ENCODE data around the gene RARRES2. TPM values are rescaled to one million over a fixed set of nuclear protein-coding genes. Genes with fewer than 3 reads are reported as not detected.
A peak's percentile ranks its signal among the peaks of the same experiment; 100 is the strongest.
"Not testable (repeated sequence)": the region's sequence is repeated elsewhere in the genome, so short reads cannot be mapped to it uniquely, and the experiment has no call there.

RARRES2 gene
- total RNA-seq, 1 donor from 2014 or later, result 144 TPM

DNA sequence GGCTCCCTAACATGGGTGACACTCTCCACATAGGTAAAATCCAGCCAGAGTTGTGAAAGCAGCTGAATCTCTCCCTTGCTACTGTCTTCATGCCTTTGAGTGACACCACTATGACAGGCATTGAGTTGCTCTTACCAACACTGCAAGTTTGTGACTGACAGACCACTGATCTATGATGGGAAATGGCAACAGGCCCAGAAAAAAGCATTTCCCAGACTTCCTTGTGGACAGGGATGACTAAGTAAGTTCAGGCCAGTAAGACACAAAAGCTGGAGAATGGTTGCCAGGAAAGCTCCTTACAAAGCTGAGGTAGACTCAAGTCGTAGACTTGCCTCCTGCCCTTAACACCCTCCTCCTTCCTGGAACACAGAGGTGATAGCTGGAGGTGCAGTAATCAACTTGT, 38.5 kb downstream of the RARRES2 start:
- DNase-seq, result not testable (repeated sequence)

GRCh38 chr7:150297978-150298377, 43.5 kb downstream of the RARRES2 start:
- intact Hi-C loops (cut with DNase I); ATAC-seq; H3K4me1 ChIP-seq; H3K27me3 ChIP-seq (ENCODE audit: low read depth); H3K36me3 ChIP-seq; DNase-seq; H3K27ac ChIP-seq; H3K4me3 ChIP-seq; H3K9me3 ChIP-seq: not testable (repeated sequence)

More for the DNA sequence above, 38.5 kb downstream of the RARRES2 start:
- H3K9me3 ChIP-seq; H3K27ac ChIP-seq; H3K36me3 ChIP-seq; intact Hi-C loops (cut with DNase I); H3K4me3 ChIP-seq; H3K4me1 ChIP-seq; H3K27me3 ChIP-seq (ENCODE audit: low read depth): not testable (repeated sequence)
- peak in 1 of 2 donors; percentile 22 for ATAC-seq

DNA sequence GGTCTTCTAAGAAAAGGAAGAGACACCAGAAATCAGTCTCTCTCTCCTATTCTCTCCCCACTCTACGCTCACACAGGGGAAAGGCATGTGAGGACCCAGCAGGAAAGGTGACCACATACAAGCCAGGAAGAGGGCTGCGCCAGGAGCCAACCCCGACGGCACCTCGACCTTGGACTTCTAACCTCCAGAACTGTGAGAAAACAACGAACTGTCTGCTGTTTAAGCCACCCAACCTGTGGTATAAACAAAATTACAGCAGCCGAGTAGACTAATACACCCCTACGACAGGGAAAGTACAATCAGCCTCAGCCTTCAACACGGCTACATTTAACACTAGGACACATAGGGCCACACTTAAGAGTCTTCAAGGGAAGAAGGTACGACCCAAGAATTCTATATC, 44.6 kb downstream of the RARRES2 start:
- H3K4me3 ChIP-seq; H3K27ac ChIP-seq; DNase-seq; H3K9me3 ChIP-seq; intact Hi-C loops (cut with DNase I); H3K36me3 ChIP-seq; H3K27me3 ChIP-seq (ENCODE audit: low read depth); ATAC-seq; H3K4me1 ChIP-seq: not testable (repeated sequence)

- H3K4me3 ChIP-seq; H3K27ac ChIP-seq; H3K36me3 ChIP-seq; DNase-seq; H3K27me3 ChIP-seq (ENCODE audit: low read depth); H3K4me1 ChIP-seq; H3K9me3 ChIP-seq; intact Hi-C loops (cut with DNase I): not testable (repeated sequence)
- peak; percentile 85 to 93 for ATAC-seq
Observed at GRCh38 chr7:150295614-150296013, 45.8 kb downstream of the RARRES2 start.

DNA sequence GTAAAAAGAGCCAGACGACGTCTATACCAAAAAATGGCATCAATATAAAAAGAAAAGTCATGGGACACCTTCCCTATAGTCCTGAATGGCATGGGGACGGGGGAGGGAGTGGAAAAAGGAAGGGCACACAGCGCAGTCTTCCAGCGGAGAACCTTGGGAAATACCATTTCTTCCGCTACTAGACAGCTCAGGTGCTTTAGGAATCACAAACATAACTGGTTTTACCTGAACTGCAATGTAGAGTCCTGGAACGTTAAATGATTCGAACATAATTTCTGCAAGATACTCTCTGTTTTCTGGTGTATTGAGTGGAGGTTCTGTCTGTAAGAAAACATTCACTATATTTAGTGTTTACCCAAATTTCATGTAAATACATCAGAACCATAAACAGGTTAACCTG, 46.4 kb downstream of the RARRES2 start:
- H3K27ac ChIP-seq; DNase-seq; H3K4me3 ChIP-seq; intact Hi-C loops (cut with DNase I); H3K27me3 ChIP-seq (ENCODE audit: low read depth); H3K36me3 ChIP-seq; H3K4me1 ChIP-seq; H3K9me3 ChIP-seq: not testable (repeated sequence)
- ATAC-seq, result peak; percentile 71 to 89

DNA sequence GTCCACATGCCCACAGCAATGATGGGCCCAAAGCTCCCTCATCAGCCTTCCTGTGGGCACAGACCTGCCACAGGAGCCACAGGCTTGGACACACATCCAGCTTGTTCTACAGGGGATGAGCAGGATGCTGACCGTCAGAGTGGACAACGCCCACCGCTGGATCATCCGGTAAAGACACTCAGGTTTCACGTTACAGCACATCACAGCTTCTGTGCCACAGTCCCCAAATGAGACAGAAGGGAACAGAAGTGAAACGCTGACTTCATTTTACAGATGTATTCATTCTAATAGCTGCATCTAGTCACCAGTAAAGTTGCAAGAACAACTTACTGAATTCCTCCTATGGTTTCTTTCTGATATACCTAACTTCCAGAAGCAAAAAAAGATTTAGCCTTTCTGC, 51.1 kb downstream of the RARRES2 start:
- ATAC-seq; H3K4me1 ChIP-seq; H3K4me3 ChIP-seq; H3K9me3 ChIP-seq; intact Hi-C loops (cut with DNase I); DNase-seq; H3K27ac ChIP-seq; H3K36me3 ChIP-seq; H3K27me3 ChIP-seq (ENCODE audit: low read depth): not testable (repeated sequence)

GRCh38 chr7:150288816-150289215, 52.6 kb downstream of the RARRES2 start:
- H3K9me3 ChIP-seq; intact Hi-C loops (cut with DNase I); H3K36me3 ChIP-seq; H3K4me3 ChIP-seq; ATAC-seq; H3K27me3 ChIP-seq (ENCODE audit: low read depth); H3K27ac ChIP-seq; DNase-seq; H3K4me1 ChIP-seq: not testable (repeated sequence)

Other genes with a start within 250 kb of the RARRES2 start
- gene LRRC61, start 18.3 kb downstream of the RARRES2 start, total RNA-seq, result 16.2 TPM
- 18.6 TPM for gene ACTR3C, start 18.1 kb downstream of the RARRES2 start, total RNA-seq
- gene REPIN1, start 27.2 kb upstream of the RARRES2 start, total RNA-seq, result 86.0 TPM
- 4.5 TPM for gene ZNF775, start 37.7 kb upstream of the RARRES2 start, total RNA-seq
- gene GIMAP8, start 109.0 kb upstream of the RARRES2 start, total RNA-seq, result 44.4 TPM
- 49.4 TPM for gene GIMAP7, start 173.2 kb upstream of the RARRES2 start, total RNA-seq
- gene GIMAP4, start 225.8 kb upstream of the RARRES2 start, total RNA-seq, result 95.7 TPM

All from lower lobe of right lung (tissue), 2 donors.